Uterus (tissue), 2 donors: ENCODE results near the gene PCNX1.

Experiments
- POLR2A ChIP-seq, 2 donors: fragments of 450-650 bp; IDR thresholded peaks; one replicate each; pipeline ENCODE4 v1.6.1; 2016; ENCODE audit warnings: antibody characterized with exemption in 2 of 2, mild to moderate bottlenecking in 1 of 2, moderate library complexity in 1 of 2
- TF ChIP-seq, protein P1 (sequence below), 4 experiments: fragments of 200-600 bp in 2 of 4; fragments of 450-650 bp in 2 of 4; sonication (generic) in 2 of 4; IDR thresholded peaks; one replicate each; pipeline ENCODE4 v1.5.1; 2016 to 2019; ENCODE audit warnings: antibody characterized with exemption in 4 of 4, mild to moderate bottlenecking in 2 of 4, moderate library complexity in 1 of 4

DNA sequence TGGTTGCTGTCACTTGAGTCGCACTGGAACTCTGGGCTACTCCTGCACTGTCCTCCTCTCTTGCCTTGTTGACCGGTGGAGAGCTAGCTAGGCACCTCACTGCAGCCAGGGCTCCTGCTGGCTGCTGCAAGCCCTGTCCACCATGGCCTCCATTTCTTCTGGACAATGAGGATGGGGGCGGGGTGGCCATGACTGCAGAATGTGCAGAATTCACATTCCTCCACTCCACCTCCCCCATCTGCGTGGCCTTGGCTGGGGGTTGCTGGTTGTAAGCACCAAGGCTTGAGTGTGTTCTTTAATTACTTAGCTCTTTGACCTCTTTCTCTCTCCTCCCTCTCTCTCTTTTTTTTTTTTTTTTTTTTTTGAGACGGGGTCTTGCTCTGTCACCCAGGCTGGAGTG, 248.5 kb downstream of the PCNX1 start:
- TF ChIP-seq, protein P1, sequence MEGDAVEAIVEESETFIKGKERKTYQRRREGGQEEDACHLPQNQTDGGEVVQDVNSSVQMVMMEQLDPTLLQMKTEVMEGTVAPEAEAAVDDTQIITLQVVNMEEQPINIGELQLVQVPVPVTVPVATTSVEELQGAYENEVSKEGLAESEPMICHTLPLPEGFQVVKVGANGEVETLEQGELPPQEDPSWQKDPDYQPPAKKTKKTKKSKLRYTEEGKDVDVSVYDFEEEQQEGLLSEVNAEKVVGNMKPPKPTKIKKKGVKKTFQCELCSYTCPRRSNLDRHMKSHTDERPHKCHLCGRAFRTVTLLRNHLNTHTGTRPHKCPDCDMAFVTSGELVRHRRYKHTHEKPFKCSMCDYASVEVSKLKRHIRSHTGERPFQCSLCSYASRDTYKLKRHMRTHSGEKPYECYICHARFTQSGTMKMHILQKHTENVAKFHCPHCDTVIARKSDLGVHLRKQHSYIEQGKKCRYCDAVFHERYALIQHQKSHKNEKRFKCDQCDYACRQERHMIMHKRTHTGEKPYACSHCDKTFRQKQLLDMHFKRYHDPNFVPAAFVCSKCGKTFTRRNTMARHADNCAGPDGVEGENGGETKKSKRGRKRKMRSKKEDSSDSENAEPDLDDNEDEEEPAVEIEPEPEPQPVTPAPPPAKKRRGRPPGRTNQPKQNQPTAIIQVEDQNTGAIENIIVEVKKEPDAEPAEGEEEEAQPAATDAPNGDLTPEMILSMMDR (IDR thresholded peaks at IDR 0.05): no peak
- no peak for TF ChIP-seq POLR2A (IDR thresholded peaks at IDR 0.05)
